NB4 (cell line): ENCODE data around the gene WHAMM.

Experiments used
- POLR2A ChIP-seq: IDR thresholded peaks from 2 replicates; pipeline ENCODE4 v1.6.1; 2011; ENCODE audit warnings: mild to moderate bottlenecking; ENCODE audit not compliant: insufficient read length; ENCODE audit errors: extremely low read depth
- TF ChIP-seq, protein P1 (sequence below): IDR thresholded peaks from one replicate; pipeline ENCODE4 v1.5.1; 2012; ENCODE audit warnings: low read depth, low read length
- TF ChIP-seq, protein P2 (sequence below): IDR thresholded peaks from 2 replicates; pipeline ENCODE4 v1.6.1; 2011; ENCODE audit warnings: low read depth, low read length

GRCh38 chr15:82849556-82850512, 40.4 kb downstream of the WHAMM start:
- TF ChIP-seq, protein P1, sequence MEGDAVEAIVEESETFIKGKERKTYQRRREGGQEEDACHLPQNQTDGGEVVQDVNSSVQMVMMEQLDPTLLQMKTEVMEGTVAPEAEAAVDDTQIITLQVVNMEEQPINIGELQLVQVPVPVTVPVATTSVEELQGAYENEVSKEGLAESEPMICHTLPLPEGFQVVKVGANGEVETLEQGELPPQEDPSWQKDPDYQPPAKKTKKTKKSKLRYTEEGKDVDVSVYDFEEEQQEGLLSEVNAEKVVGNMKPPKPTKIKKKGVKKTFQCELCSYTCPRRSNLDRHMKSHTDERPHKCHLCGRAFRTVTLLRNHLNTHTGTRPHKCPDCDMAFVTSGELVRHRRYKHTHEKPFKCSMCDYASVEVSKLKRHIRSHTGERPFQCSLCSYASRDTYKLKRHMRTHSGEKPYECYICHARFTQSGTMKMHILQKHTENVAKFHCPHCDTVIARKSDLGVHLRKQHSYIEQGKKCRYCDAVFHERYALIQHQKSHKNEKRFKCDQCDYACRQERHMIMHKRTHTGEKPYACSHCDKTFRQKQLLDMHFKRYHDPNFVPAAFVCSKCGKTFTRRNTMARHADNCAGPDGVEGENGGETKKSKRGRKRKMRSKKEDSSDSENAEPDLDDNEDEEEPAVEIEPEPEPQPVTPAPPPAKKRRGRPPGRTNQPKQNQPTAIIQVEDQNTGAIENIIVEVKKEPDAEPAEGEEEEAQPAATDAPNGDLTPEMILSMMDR, result peak; percentile 85
- no peak for TF ChIP-seq POLR2A
- TF ChIP-seq, protein P2, sequence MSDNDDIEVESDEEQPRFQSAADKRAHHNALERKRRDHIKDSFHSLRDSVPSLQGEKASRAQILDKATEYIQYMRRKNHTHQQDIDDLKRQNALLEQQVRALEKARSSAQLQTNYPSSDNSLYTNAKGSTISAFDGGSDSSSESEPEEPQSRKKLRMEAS, result peak; percentile 59
